HG03521 (cell line): ENCODE data around the gene PGA3.
"Not testable (repeated sequence)": the region's sequence is repeated elsewhere in the genome, so short reads cannot be mapped to it uniquely, and the experiment has no call there.

ENCODE experiments used
- ATAC-seq: cut with Tn5 transposase; IDR thresholded peaks from one replicate; pipeline ENCODE4 v1.9.1; 2021; ENCODE audit warnings: mild to moderate bottlenecking, moderate library complexity; ENCODE audit not compliant: unreplicated experiment

The PGA3 gene

GRCh38 chr11:61248071-61248470, 44.8 kb downstream of the PGA3 start:
- not testable (repeated sequence) for ATAC-seq

- not testable (repeated sequence) for ATAC-seq
Measured at GRCh38 chr11:61249201-61249600, 45.9 kb downstream of the PGA3 start.

GRCh38 chr11:61250796-61251765, 47.8 kb downstream of the PGA3 start:
- ATAC-seq: not testable (repeated sequence)

- not testable (repeated sequence) for ATAC-seq
Measured at GRCh38 chr11:61252332-61252731, 49.0 kb downstream of the PGA3 start.

- ATAC-seq: peak; percentile 50
Measured at GRCh38 chr11:61254403-61255025, 51.2 kb downstream of the PGA3 start.

- no peak for ATAC-seq
Measured at GRCh38 chr11:61256710-61257482, 53.6 kb downstream of the PGA3 start.

GRCh38 chr11:61258546-61258945, 55.2 kb downstream of the PGA3 start:
- ATAC-seq: no peak

- ATAC-seq: no peak
Measured at GRCh38 chr11:61259363-61259762, 56.0 kb downstream of the PGA3 start.
